GM03348 (cell line): ENCODE results near the gene CCR7.
A peak's percentile ranks its signal among the peaks of the same experiment; 100 is the strongest.

Experiments used
- DNase-seq: peaks from one replicate; pipeline ENCODE4 v3.0.0; 2012; ENCODE audit warnings: low spot score

CCR7 gene

GRCh38 chr17:40561871-40562611, 3.2 kb downstream of the CCR7 start:
- no peak for DNase-seq

GRCh38 chr17:40561294-40561870, 3.9 kb downstream of the CCR7 start:
- DNase-seq: no peak

- DNase-seq: no peak
These were observed 4.5 kb downstream of the CCR7 start for GRCh38 chr17:40560592-40561293.

GRCh38 chr17:40559954-40560591, 5.2 kb downstream of the CCR7 start:
- peak; percentile 95 for DNase-seq

GRCh38 chr17:40559564-40559916, 5.7 kb downstream of the CCR7 start:
- no peak for DNase-seq

- DNase-seq: no peak
These were observed 6.2 kb downstream of the CCR7 start for GRCh38 chr17:40558890-40559563.

GRCh38 chr17:40558300-40558889, 6.9 kb downstream of the CCR7 start:
- no peak for DNase-seq

- DNase-seq: no peak
These were observed 7.6 kb downstream of the CCR7 start for GRCh38 chr17:40557531-40558299.

- DNase-seq: no peak
These were observed 8.3 kb downstream of the CCR7 start for GRCh38 chr17:40556884-40557414.

GRCh38 chr17:40556198-40556661, 9.0 kb downstream of the CCR7 start:
- DNase-seq: no peak

- no peak for DNase-seq
These were observed 9.7 kb downstream of the CCR7 start for GRCh38 chr17:40555296-40556190.

GRCh38 chr17:40554646-40555295, 10.5 kb downstream of the CCR7 start:
- DNase-seq: no peak

GRCh38 chr17:40553694-40554534, 11.4 kb downstream of the CCR7 start:
- DNase-seq: peak; percentile 73

GRCh38 chr17:40552806-40553693, 12.2 kb downstream of the CCR7 start:
- no peak for DNase-seq

- DNase-seq: peak; percentile 90
These were observed 13.1 kb downstream of the CCR7 start for GRCh38 chr17:40551879-40552768.
